K562 (cell line): ENCODE data around the gene NOM1. TPM values are rescaled to one million over a fixed set of nuclear protein-coding genes. Genes with fewer than 3 reads are reported as not detected.

Source experiments
- polyA plus RNA-seq, 8 experiments: library from polyadenylated mRNA; depleted of rRNA in 4 of 8; stranded (reverse) in 5 of 8; unstranded in 3 of 8; fragments of >200 nt; fragmentation: Nextera tagmentation in 2 of 8; fragmentation: Illumina TruSeq in 1 of 8; extraction: Ambion mirVana in 2 of 8; extraction: Trizol in 1 of 8; gene quantifications; 2 replicates each; pipeline versions ENCODE4 v1.2.1 to v1.2.3, GENCODE V29; 2011 to 2014; ENCODE audit warnings: inconsistent platforms in 1 of 8, missing spikeins in 1 of 8
- total RNA-seq, 7 experiments: library from RNA; depleted of rRNA in 6 of 7; stranded (reverse); fragments of >200 nt in 6 of 7; fragmentation: Illumina TruSeq in 2 of 7; extraction: Trizol in 2 of 7; gene quantifications; 2 replicates each; pipeline versions ENCODE4 v1.2.1 to v1.2.3, GENCODE V29; 2011 to 2021; ENCODE audit warnings: low replicate concordance in 1 of 7
- TF ChIP-seq, protein P1 (sequence below), 2 experiments: fragments of 450-650 bp in 1 of 2; sonication (generic) in 1 of 2; formaldehyde crosslinking in 1 of 2; IDR thresholded peaks; 2 replicates each; pipeline versions ENCODE4 v1.7.1 to v1.9.0; 2016 to 2022; ENCODE audit warnings: inconsistent platforms in 1 of 2, mild to moderate bottlenecking in 1 of 2, missing genetic modification reagents in 1 of 2

NOM1 gene
- total and polyA plus RNA-seq, 9 of the 15 experiments (the other 6 are each of a cell fraction or from before 2014, with no cell fraction given): 6.8 to 47.3 (median 37.4) TPM

DNA sequence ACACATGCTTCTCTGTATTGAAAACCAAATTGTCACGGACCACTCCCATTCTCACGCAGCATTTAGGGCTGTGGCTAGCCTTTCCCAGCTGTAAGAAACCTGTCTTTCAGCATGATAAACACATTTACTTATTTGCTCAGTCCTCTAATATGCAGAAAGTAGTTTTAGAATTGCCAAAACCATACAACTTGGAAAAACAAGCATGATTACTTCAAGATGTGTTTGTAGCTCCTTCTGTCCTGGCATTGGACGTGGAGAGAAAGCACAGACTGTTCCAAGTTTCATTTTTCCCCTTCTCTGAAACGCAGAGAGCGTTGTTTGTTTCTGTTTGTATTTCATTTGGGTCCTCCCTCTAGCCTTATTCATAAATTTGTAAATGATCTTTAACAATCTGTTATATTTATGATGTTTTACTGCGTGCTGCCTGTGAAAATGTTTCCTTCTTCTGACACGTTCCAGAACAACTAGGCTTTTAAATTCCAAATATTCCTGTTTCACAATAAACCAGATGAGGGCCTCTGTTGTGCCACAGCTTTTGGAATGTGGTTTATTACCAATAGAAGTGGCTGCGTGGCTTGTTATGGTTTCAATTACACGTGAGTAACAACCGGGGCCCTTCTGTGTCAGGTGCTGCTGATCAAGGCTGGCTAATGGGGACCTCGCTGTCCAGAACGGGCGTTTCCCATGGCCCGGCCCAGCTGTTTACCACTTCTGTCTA is 34.8 kb downstream of the NOM1 start (continued):
- TF ChIP-seq, protein P1, sequence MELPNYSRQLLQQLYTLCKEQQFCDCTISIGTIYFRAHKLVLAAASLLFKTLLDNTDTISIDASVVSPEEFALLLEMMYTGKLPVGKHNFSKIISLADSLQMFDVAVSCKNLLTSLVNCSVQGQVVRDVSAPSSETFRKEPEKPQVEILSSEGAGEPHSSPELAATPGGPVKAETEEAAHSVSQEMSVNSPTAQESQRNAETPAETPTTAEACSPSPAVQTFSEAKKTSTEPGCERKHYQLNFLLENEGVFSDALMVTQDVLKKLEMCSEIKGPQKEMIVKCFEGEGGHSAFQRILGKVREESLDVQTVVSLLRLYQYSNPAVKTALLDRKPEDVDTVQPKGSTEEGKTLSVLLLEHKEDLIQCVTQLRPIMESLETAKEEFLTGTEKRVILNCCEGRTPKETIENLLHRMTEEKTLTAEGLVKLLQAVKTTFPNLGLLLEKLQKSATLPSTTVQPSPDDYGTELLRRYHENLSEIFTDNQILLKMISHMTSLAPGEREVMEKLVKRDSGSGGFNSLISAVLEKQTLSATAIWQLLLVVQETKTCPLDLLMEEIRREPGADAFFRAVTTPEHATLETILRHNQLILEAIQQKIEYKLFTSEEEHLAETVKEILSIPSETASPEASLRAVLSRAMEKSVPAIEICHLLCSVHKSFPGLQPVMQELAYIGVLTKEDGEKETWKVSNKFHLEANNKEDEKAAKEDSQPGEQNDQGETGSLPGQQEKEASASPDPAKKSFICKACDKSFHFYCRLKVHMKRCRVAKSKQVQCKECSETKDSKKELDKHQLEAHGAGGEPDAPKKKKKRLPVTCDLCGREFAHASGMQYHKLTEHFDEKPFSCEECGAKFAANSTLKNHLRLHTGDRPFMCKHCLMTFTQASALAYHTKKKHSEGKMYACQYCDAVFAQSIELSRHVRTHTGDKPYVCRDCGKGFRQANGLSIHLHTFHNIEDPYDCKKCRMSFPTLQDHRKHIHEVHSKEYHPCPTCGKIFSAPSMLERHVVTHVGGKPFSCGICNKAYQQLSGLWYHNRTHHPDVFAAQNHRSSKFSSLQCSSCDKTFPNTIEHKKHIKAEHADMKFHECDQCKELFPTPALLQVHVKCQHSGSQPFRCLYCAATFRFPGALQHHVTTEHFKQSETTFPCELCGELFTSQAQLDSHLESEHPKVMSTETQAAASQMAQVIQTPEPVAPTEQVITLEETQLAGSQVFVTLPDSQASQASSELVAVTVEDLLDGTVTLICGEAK (IDR thresholded peaks at IDR 0.05): no peak
- TF ChIP-seq, protein P1 (CRISPR knock-in tag; IDR thresholded peaks at IDR 0.05): no peak
